Kidney epithelial cell (primary cell): ENCODE results near the gene FAM241B. TPM values are rescaled to one million over a fixed set of nuclear protein-coding genes. Genes with fewer than 3 reads are reported as not detected.
A peak's percentile ranks its signal among the peaks of the same experiment; 100 is the strongest.

Source experiments
- DNase-seq: peaks from one replicate; pipeline ENCODE4 v3.0.0-alpha.2; 2010; ENCODE audit warnings: low read depth
- H3K27me3 ChIP-seq: 2 replicates; pipeline ENCODE4 v1.6.0; 2011; ENCODE audit warnings: low read length; ENCODE audit not compliant: control insufficient read depth, insufficient read depth
- H3K36me3 ChIP-seq: 2 replicates; pipeline ENCODE4 v1.5.1; 2011; ENCODE audit warnings: low read length; ENCODE audit not compliant: control insufficient read depth, insufficient read depth
- H3K4me3 ChIP-seq: 2 replicates; pipeline ENCODE4 v1.5.1; 2011; ENCODE audit warnings: low read depth, mild to moderate bottlenecking, control low read depth, low read length
- total RNA-seq: library from RNA; depleted of rRNA; stranded (reverse); fragments of >200 nt; gene quantifications from 2 replicates; pipeline ENCODE4 v1.2.3, GENCODE V29; 2015
- TF ChIP-seq, protein P1 (sequence below): IDR thresholded peaks from 2 replicates; pipeline ENCODE4 v1.5.1; 2011; ENCODE audit warnings: mild to moderate bottlenecking, moderate library complexity, low read length, control low read depth, inconsistent platforms; ENCODE audit not compliant: insufficient read depth, poor library complexity, severe bottlenecking

FAM241B gene, protein sequence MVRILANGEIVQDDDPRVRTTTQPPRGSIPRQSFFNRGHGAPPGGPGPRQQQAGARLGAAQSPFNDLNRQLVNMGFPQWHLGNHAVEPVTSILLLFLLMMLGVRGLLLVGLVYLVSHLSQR
- 10.3 and 14.0 TPM in 2 replicates for total RNA-seq

DNA sequence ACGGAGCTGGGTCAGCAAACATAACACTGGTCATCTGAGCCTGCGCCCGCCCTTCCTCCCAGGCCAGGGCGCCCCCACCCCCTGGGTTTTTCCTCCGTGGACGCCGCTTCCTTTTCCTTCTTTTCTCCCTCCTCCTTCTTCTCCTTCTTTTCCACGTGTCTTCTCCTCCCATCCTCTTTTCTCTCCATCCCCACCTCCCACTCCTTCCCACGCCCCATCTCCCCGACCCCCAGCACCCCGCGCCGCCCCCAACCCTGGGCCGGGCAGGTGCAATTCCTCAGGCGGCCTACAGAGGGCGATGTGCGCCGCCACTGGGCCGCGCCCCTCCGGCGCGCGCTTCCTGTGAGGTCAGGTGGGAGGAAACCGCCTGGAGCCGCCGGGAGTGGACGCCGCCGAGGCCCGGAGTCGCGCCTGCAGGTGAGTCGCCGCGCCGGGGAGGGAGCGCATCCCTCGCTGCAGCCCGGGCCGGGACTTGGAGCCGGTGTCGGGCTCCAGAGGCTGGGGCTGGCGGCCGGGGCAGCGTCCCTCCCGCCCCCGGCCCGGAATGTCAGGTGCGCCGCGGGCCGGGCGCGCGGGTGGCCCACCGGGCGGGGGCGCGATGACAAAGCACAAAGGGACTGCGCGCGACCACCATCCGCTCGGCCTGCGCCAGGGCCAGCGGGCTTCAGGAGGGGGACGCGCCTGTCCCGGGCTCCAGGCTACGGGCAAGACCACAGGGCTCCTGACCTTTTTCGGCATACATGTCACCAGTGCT is at the start of gene FAM241B:
Gene FAM241B, plus strand, starts transcription at position 351 of the 754 bp plus-strand sequence. CDS start 1,497 bp downstream, outside the sequence.
- DNase-seq, result no peak
- Histone ChIP-seq H3K27me3 (peaks cover 3% of the 10 kb centered on the region), H3K4me3 (peak within 1 kb of the TSS; percentile 61)

DNA sequence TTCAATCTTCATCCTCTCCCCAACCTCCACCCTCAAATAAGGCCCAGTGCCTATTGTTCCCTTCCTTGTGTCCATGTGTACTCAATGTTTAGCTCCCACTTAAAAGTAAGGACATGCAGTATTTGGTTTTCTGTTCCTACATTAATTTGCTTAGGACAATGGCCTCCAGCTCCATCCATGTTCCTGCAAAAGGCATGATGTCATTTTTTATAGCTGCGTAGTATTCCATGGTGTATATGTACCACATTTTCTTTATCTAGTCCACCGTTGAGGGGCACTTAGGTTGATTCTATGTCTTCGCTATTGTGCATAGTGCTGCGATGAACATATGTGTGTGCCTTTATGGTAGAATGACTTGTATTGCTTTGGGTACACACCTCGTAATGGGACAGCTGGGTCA is 49.6 kb upstream of the FAM241B start:
- Histone ChIP-seq H3K4me3 (no peak overlapping the region), H3K36me3 (no peaks in the 10 kb centered on the region), H3K27me3 (peaks cover 49% of the 10 kb centered on the region)
- no peak for DNase-seq
- TF ChIP-seq, protein P1, sequence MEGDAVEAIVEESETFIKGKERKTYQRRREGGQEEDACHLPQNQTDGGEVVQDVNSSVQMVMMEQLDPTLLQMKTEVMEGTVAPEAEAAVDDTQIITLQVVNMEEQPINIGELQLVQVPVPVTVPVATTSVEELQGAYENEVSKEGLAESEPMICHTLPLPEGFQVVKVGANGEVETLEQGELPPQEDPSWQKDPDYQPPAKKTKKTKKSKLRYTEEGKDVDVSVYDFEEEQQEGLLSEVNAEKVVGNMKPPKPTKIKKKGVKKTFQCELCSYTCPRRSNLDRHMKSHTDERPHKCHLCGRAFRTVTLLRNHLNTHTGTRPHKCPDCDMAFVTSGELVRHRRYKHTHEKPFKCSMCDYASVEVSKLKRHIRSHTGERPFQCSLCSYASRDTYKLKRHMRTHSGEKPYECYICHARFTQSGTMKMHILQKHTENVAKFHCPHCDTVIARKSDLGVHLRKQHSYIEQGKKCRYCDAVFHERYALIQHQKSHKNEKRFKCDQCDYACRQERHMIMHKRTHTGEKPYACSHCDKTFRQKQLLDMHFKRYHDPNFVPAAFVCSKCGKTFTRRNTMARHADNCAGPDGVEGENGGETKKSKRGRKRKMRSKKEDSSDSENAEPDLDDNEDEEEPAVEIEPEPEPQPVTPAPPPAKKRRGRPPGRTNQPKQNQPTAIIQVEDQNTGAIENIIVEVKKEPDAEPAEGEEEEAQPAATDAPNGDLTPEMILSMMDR, result no peak

More for the DNA sequence above, at the start of gene FAM241B:
- TF ChIP-seq, protein P1, result peak; percentile 85
- H3K36me3 ChIP-seq, result no peaks in the 10 kb centered on the region

DNA sequence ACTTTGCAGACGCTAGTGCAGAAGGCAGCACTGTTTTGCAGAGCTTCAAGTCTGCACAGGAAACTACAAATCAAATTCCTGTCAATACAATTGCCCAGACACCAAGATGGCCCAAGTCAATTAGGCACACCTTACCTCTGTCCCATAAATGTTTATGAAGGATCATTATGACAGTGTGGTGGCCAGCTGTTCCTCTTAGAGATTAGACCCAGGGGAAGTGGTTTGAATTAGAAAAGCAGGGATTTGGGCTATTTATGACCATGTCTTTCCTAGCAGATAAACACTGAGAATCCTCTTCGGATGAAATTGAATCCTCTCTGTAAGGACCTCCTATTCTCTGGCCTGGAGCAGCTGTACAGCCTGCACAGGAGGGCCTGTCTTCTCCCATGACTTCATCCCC is 46.9 kb upstream of the FAM241B start:
- no peak for DNase-seq
- Histone ChIP-seq H3K4me3 (no peak overlapping the region), H3K27me3 (peaks cover 27% of the 10 kb centered on the region), H3K36me3 (no peaks in the 10 kb centered on the region)
- TF ChIP-seq, protein P1, result no peak

DNA sequence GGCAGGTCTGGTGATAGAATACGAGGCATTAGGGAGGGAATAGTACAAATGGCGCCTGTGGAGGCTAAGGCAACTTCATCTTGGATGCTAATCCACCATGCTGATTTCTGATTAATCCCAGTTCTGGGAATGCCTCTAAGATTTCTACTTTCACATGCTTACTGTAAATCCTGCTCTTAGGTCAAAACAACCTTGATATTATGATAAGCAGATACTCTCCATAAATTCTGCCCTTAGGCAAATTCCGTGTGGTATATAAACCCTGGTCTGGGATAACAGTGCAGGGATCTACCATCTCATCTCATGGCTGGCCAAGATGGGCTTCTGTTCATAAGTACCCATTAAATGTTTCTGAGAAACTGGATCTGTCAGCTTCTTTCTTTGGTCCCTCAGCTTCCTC is 45.4 kb upstream of the FAM241B start:
- peaks cover 13% of the 10 kb centered on the region for H3K27me3 ChIP-seq
- no peaks in the 10 kb centered on the region for H3K36me3 ChIP-seq
- DNase-seq, result no peak
- TF ChIP-seq, protein P1, result no peak
- H3K4me3 ChIP-seq, result no peak overlapping the region

DNA sequence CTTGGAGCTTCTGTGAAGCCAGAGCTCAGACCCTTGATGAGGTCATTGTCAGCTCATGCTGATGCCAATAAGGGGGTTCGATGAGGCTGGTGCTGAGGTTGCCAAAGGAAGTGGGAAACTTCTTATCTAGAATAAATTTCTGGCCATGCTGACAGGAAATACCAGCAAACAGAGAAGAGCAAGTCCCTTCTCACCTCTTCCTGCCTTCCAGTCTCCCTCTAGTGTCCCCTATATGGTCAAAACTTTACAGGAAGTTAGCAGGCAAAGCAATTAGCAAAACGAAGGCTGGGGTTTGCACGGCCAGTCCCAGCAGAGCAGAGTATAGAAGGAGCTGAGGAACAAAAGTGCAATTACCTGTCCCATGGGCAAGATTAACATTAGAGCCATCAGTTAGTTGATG is 41.7 kb upstream of the FAM241B start:
- DNase-seq, result no peak
- H3K4me3 ChIP-seq, result no peak overlapping the region
- peaks cover 3% of the 10 kb centered on the region for H3K27me3 ChIP-seq
- TF ChIP-seq, protein P1, result no peak
- no peaks in the 10 kb centered on the region for H3K36me3 ChIP-seq
